ENCODE data around the gene ADAMTS8.

- no peak for TF ChIP-seq KDM5A (IDR thresholded peaks at IDR 0.05)
- TF ChIP-seq POLR2A (IDR thresholded peaks at IDR 0.05; ENCODE audit: low read length), result no peak
- TF ChIP-seq CTCF (IDR thresholded peaks at IDR 0.05), result no peak
- no peak for TF ChIP-seq HDAC2 (IDR thresholded peaks at IDR 0.05)
- TF ChIP-seq EP300 (IDR thresholded peaks at IDR 0.05), result no peak
- TF ChIP-seq RFX5 (IDR thresholded peaks at IDR 0.05), result no peak
- no peak for TF ChIP-seq MAX (IDR thresholded peaks at IDR 0.05)
- TF ChIP-seq CHD4 (IDR thresholded peaks at IDR 0.05; ENCODE audit: borderline replicate concordance), result no peak
These were observed at the start of gene ADAMTS8 for GRCh38 chr11:130428316-130429119.

All from A549 (cell line).